HG03045 (cell line): Measurements from ENCODE around the gene RAB20.

Experiments
- ATAC-seq: cut with Tn5 transposase; IDR thresholded peaks from one replicate; pipeline ENCODE4 v1.9.1; 2021; ENCODE audit warnings: mild to moderate bottlenecking, moderate library complexity; ENCODE audit not compliant: unreplicated experiment

The RAB20 gene

GRCh38 chr13:110531671-110532083, 29.8 kb downstream of the RAB20 start:
- no peak for ATAC-seq

- no peak for ATAC-seq
Measured at GRCh38 chr13:110531100-110531499, 30.4 kb downstream of the RAB20 start.

- no peak for ATAC-seq
Measured at GRCh38 chr13:110529522-110530311, 31.8 kb downstream of the RAB20 start.

- ATAC-seq, result no peak
Measured at GRCh38 chr13:110528911-110529310, 32.6 kb downstream of the RAB20 start.

GRCh38 chr13:110528371-110528770, 33.2 kb downstream of the RAB20 start:
- ATAC-seq, result no peak

GRCh38 chr13:110525328-110526319, 35.9 kb downstream of the RAB20 start:
- peak; percentile 70 for ATAC-seq

- no peak for ATAC-seq
Measured at GRCh38 chr13:110524541-110525257, 36.8 kb downstream of the RAB20 start.

- ATAC-seq, result no peak
Measured at GRCh38 chr13:110523838-110524540, 37.5 kb downstream of the RAB20 start.

- ATAC-seq, result no peak
Measured at GRCh38 chr13:110523180-110523579, 38.3 kb downstream of the RAB20 start.

- no peak for ATAC-seq
Measured at GRCh38 chr13:110522721-110523120, 38.8 kb downstream of the RAB20 start.

GRCh38 chr13:110521946-110522345, 39.6 kb downstream of the RAB20 start:
- ATAC-seq, result no peak

GRCh38 chr13:110521296-110521680, 40.2 kb downstream of the RAB20 start:
- no peak for ATAC-seq

GRCh38 chr13:110520431-110521295, 40.9 kb downstream of the RAB20 start:
- ATAC-seq, result no peak

GRCh38 chr13:110519506-110519905, 42.0 kb downstream of the RAB20 start:
- no peak for ATAC-seq

- ATAC-seq, result no peak
Measured at GRCh38 chr13:110519046-110519445, 42.5 kb downstream of the RAB20 start.

- no peak for ATAC-seq
Measured at GRCh38 chr13:110518571-110518970, 43.0 kb downstream of the RAB20 start.

- ATAC-seq, result no peak
Measured at GRCh38 chr13:110518226-110518525, 43.3 kb downstream of the RAB20 start.

- ATAC-seq, result no peak
Measured at GRCh38 chr13:110517505-110518225, 43.9 kb downstream of the RAB20 start.

- no peak for ATAC-seq
Measured at GRCh38 chr13:110516500-110516899, 45.0 kb downstream of the RAB20 start.
